IMR-90 (cell line): Measurements from ENCODE around the gene SLC28A2. TPM values are rescaled to one million over a fixed set of nuclear protein-coding genes. Genes with fewer than 3 reads are reported as not detected.

Experiments
- ATAC-seq: fragments of 200-7000 bp; cut with Tn5 transposase; 2 replicates; pipeline ENCODE4 v1.9.1; 2020; ENCODE audit warnings: low read depth, mild to moderate bottlenecking, moderate library complexity
- BruUV-seq: library from RNA; stranded (reverse); fragments of 400-500 nt; replicated peaks from 2 replicates; lab custom pipeline; 2021; lab: Mats Ljungman, UMichigan
- CTCF ChIA-PET: fragments of 300-600 bp; formaldehyde crosslinking; extraction: SDS; loops from one replicate; lab custom pipeline; 2021; ENCODE audit warnings: antibody characterized with exemption; lab: Yijun Ruan, JAX
- POLR2A ChIA-PET: fragments of 300-600 bp; sonication (Branson Sonifier 250); formaldehyde crosslinking; loops from one replicate; lab custom pipeline; 2022; ENCODE audit warnings: antibody characterized with exemption; ENCODE audit not compliant: unreplicated experiment; lab: Charles Lee
- DNase-seq: peaks from one replicate; pipeline ENCODE4 v3.0.0; 2013
- H2AFZ ChIP-seq: replicated peaks from 2 replicates; pipeline ENCODE3; 2013; ENCODE audit warnings: low read length, mild to moderate bottlenecking; ENCODE audit not compliant: poor library complexity
- H2AK5ac ChIP-seq: 2 replicates; pipeline ENCODE4 v1.6.1; 2013; ENCODE audit warnings: low read depth, low read length, inconsistent platforms
- H2AK9ac ChIP-seq: replicated peaks from 2 replicates; pipeline ENCODE3; 2013; ENCODE audit warnings: mild to moderate bottlenecking, low read depth, low read length, moderate library complexity; ENCODE audit not compliant: poor library complexity
- H2BK120ac ChIP-seq: 2 replicates; pipeline ENCODE4 v1.6.1; 2013; ENCODE audit warnings: low read depth, low read length, inconsistent platforms
- H2BK15ac ChIP-seq: 3 replicates; pipeline ENCODE4 v1.6.1; 2013; ENCODE audit warnings: low read depth, low read length, inconsistent platforms
- H2BK20ac ChIP-seq: 2 replicates; pipeline ENCODE4 v1.6.1; 2013; ENCODE audit warnings: low read depth, mild to moderate bottlenecking, inconsistent platforms, low read length, moderate library complexity
- H2BK5ac ChIP-seq: 2 replicates; pipeline ENCODE4 v1.6.1; 2013; ENCODE audit warnings: mild to moderate bottlenecking, low read depth, low read length, inconsistent platforms; ENCODE audit not compliant: poor library complexity, severe bottlenecking
- H3K14ac ChIP-seq: replicated peaks from 2 replicates; pipeline ENCODE4 v1.6.1; 2013; ENCODE audit warnings: low read depth, low read length, inconsistent platforms
- H3K18ac ChIP-seq: 2 replicates; pipeline ENCODE4 v1.6.1; 2013; ENCODE audit warnings: low read depth, low read length, control low read depth
- H3K23ac ChIP-seq: 2 replicates; pipeline ENCODE4 v1.6.1; 2013; ENCODE audit warnings: low read depth, low read length, inconsistent platforms
- H3K27ac ChIP-seq: 2 replicates; pipeline ENCODE4 v1.5.1; 2013; ENCODE audit warnings: mild to moderate bottlenecking, control low read depth, low read length; ENCODE audit not compliant: insufficient read depth
- H3K27me3 ChIP-seq: 2 replicates; pipeline ENCODE4 v1.6.1; 2013; ENCODE audit warnings: low read length; ENCODE audit not compliant: control insufficient read depth, insufficient read depth
- H3K36me3 ChIP-seq: 2 replicates; pipeline ENCODE4 v1.6.1; 2013; ENCODE audit warnings: low read length, mixed read lengths; ENCODE audit not compliant: control insufficient read depth, insufficient read depth
- H3K4ac ChIP-seq: 2 replicates; pipeline ENCODE4 v1.6.1; 2013; ENCODE audit warnings: low read depth, low read length, inconsistent platforms
- H3K4me1 ChIP-seq: 2 replicates; pipeline ENCODE4 v1.6.1; 2013; ENCODE audit warnings: low read length, mixed read lengths; ENCODE audit not compliant: control insufficient read depth, insufficient read depth
- H3K4me2 ChIP-seq: 2 replicates; pipeline ENCODE4 v1.6.1; 2013; ENCODE audit warnings: low read depth, mild to moderate bottlenecking, control low read depth, low read length, moderate library complexity
- H3K4me3 ChIP-seq: 2 replicates; pipeline ENCODE4 v1.5.1; 2013; ENCODE audit warnings: low read depth, mild to moderate bottlenecking, control low read depth, low read length, moderate library complexity; ENCODE audit not compliant: insufficient read depth
- H3K56ac ChIP-seq: 2 replicates; pipeline ENCODE4 v1.6.1; 2013; ENCODE audit warnings: low read length, inconsistent platforms; ENCODE audit not compliant: insufficient read depth; ENCODE audit errors: extremely low read depth
- H3K79me1 ChIP-seq, 2 experiments: 2 replicates each; pipeline ENCODE4 v1.6.1; 2013; ENCODE audit warnings: low read length in 2 of 2, inconsistent platforms in 1 of 2, low read depth in 1 of 2
- H3K9ac ChIP-seq: 2 replicates; pipeline ENCODE4 v1.6.1; 2013; ENCODE audit warnings: low read depth, low read length, control low read depth
- H3K9me1 ChIP-seq: 2 replicates; pipeline ENCODE4 v1.6.1; 2013; ENCODE audit warnings: low read length, inconsistent platforms; ENCODE audit not compliant: insufficient read depth
- H3K9me3 ChIP-seq: 2 replicates; pipeline ENCODE4 v1.6.1; 2013; ENCODE audit warnings: low read length; ENCODE audit not compliant: control insufficient read depth, insufficient read depth
- H4K20me1 ChIP-seq: 2 replicates; pipeline ENCODE4 v1.6.1; 2013; ENCODE audit warnings: low read length, inconsistent platforms; ENCODE audit not compliant: insufficient read depth
- H4K5ac ChIP-seq: 2 replicates; pipeline ENCODE4 v1.6.1; 2013; ENCODE audit warnings: mild to moderate bottlenecking, low read depth, low read length, control low read depth
- H4K8ac ChIP-seq, 2 experiments: 2 replicates each; pipeline ENCODE4 v1.6.1; 2013; ENCODE audit warnings: low read depth in 2 of 2, low read length in 2 of 2, control low read depth in 1 of 2, inconsistent platforms in 1 of 2
- H4K91ac ChIP-seq: 2 replicates; pipeline ENCODE4 v1.6.1; 2013; ENCODE audit warnings: low read depth, low read length, inconsistent platforms; ENCODE audit not compliant: insufficient read depth
- CEBPB ChIP-seq: IDR thresholded peaks from 2 replicates; pipeline ENCODE4 v1.6.1; 2012; ENCODE audit warnings: low read depth, low read length, improper control_type of control experiment
- CHD1 ChIP-seq: IDR thresholded peaks from 2 replicates; pipeline ENCODE4 v1.6.1; 2012; ENCODE audit warnings: low read depth, low read length, improper control_type of control experiment
- MAFK ChIP-seq: IDR thresholded peaks from 2 replicates; pipeline ENCODE4 v1.6.1; 2012; ENCODE audit warnings: low read depth, low read length, improper control_type of control experiment
- MAZ ChIP-seq: IDR thresholded peaks from 2 replicates; pipeline ENCODE4 v1.6.1; 2012; ENCODE audit warnings: low read depth, mild to moderate bottlenecking, low read length, improper control_type of control experiment, moderate library complexity, borderline replicate concordance
- NFE2L2 ChIP-seq: fragments of 150-350 bp; IDR thresholded peaks from 2 replicates; pipeline ENCODE4 v1.6.1; 2016; ENCODE audit warnings: low read depth, mild to moderate bottlenecking, low read length
- RAD21 ChIP-seq: IDR thresholded peaks from 2 replicates; pipeline ENCODE4 v1.6.1; 2012; ENCODE audit warnings: low read length, improper control_type of control experiment
- RCOR1 ChIP-seq: IDR thresholded peaks from 2 replicates; pipeline ENCODE4 v1.6.1; 2012; ENCODE audit warnings: mild to moderate bottlenecking, low read length, improper control_type of control experiment; ENCODE audit not compliant: insufficient replicate concordance
- RFX5 ChIP-seq: IDR thresholded peaks from 2 replicates; pipeline ENCODE4 v1.8.0; 2012; ENCODE audit warnings: low read depth, mild to moderate bottlenecking, low read length, moderate library complexity
- WGBS, 2 experiments: methylation state at CpG; one replicate each; pipeline versions ENCODE4 v1.1.5 to v1.1.7; 2013; ENCODE audit warnings: missing lambda C conversion rate in 2 of 2; ENCODE audit not compliant: insufficient read length in 1 of 2; ENCODE audit errors: extremely low coverage in 2 of 2; 5-methylcytosine and 5-hydroxymethylcytosine counted together
- dilution Hi-C: fragments of 300-500 bp; cut with HindIII; formaldehyde crosslinking; loops from one replicate; pipeline ENCODE4 v1.14.3; 2018; ENCODE audit warnings: low sequenced_read_pairs; ENCODE audit not compliant: unreplicated experiment
- in situ Hi-C: fragments of 300-500 bp; cut with MboI; formaldehyde crosslinking; loops from 3 replicates; pipeline ENCODE4 v1.14.3; 2019; ENCODE audit warnings: low sequenced_read_pairs, inconsistent platforms, mixed read lengths
- intact Hi-C: fragments of 100-400 bp; cut with micrococcal nuclease; formaldehyde crosslinking; loops from 2 replicates; pipeline ENCODE4 v1.10.0; 2022
- polyA plus RNA-seq, 3 experiments: library from polyadenylated mRNA; depleted of rRNA; stranded (reverse); fragments of >200 nt; gene quantifications; 2 replicates each; pipeline ENCODE4 v1.2.3, GENCODE V29; 2012; ENCODE audit warnings: low replicate concordance in 1 of 3
- total RNA-seq: library from RNA; depleted of rRNA; stranded (reverse); fragments of >200 nt; gene quantifications from 2 replicates; pipeline ENCODE4 v1.2.3, GENCODE V29; 2012
- TF ChIP-seq, protein P1 (sequence below): conservative IDR thresholded peaks from 2 replicates; pipeline ENCODE4 v1.5.1; 2012; ENCODE audit warnings: mild to moderate bottlenecking, low read depth, low read length, improper control_type of control experiment
- TF ChIP-seq, protein P2 (sequence below): fragments of 150-350 bp; IDR thresholded peaks from 2 replicates; pipeline ENCODE4 v1.6.1; 2016; ENCODE audit warnings: low read depth, mild to moderate bottlenecking, low read length, moderate library complexity, borderline replicate concordance

Gene SLC28A2
- total and polyA plus RNA-seq, 2 of the 4 experiments (the other 2 are of a cell fraction) = not detected

DNA sequence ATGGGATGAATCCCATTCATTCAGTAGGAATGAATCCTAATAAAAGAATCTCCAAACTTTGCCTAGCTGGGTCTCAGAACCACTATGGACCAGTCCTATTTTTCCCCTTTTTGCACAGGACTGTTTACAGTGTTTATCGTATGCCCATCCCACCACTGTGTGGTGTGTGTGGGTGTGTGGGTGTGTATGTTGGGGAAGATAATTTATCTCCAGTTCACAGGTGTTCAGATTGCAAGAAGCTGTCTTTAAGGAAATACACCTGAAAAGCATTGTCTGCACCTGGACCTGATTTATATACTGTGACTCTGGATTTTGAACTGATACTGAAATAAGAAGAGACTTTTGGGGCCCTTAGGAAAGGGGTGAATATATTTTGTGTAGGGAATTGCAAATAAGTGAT, 39.5 kb upstream of the SLC28A2 start:
- H3K9me3 ChIP-seq = no peaks in the 10 kb centered on the region
- in situ Hi-C loops (no loop called here), dilution Hi-C loops (no loop called here), intact Hi-C loops (no loop called here)
- no peak for ATAC-seq
- no peak overlapping the region for H2BK120ac ChIP-seq
- no peaks in the 10 kb centered on the region for H3K79me1 ChIP-seq
- BruUV-seq = no TSS peak
- no peak overlapping the region for H2AK9ac ChIP-seq
- H3K56ac ChIP-seq = no peak overlapping the region
- H3K4ac ChIP-seq = no peak overlapping the region
- DNase-seq = no peak
- H3K9me1 ChIP-seq = no peaks in the 10 kb centered on the region
- H3K18ac ChIP-seq = no peak overlapping the region
- no peak overlapping the region for H2BK5ac ChIP-seq
- H3K4me1 ChIP-seq = no peaks in the 10 kb centered on the region
- no peak for TF ChIP-seq MAFK
- TF ChIP-seq RAD21 = no peak
- TF ChIP-seq CHD1 = no peak
- TF ChIP-seq, protein P1, sequence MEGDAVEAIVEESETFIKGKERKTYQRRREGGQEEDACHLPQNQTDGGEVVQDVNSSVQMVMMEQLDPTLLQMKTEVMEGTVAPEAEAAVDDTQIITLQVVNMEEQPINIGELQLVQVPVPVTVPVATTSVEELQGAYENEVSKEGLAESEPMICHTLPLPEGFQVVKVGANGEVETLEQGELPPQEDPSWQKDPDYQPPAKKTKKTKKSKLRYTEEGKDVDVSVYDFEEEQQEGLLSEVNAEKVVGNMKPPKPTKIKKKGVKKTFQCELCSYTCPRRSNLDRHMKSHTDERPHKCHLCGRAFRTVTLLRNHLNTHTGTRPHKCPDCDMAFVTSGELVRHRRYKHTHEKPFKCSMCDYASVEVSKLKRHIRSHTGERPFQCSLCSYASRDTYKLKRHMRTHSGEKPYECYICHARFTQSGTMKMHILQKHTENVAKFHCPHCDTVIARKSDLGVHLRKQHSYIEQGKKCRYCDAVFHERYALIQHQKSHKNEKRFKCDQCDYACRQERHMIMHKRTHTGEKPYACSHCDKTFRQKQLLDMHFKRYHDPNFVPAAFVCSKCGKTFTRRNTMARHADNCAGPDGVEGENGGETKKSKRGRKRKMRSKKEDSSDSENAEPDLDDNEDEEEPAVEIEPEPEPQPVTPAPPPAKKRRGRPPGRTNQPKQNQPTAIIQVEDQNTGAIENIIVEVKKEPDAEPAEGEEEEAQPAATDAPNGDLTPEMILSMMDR = no peak
- no peak for TF ChIP-seq NFE2L2
- TF ChIP-seq RFX5 = no peak
- no peak for TF ChIP-seq RCOR1
- TF ChIP-seq, protein P2, sequence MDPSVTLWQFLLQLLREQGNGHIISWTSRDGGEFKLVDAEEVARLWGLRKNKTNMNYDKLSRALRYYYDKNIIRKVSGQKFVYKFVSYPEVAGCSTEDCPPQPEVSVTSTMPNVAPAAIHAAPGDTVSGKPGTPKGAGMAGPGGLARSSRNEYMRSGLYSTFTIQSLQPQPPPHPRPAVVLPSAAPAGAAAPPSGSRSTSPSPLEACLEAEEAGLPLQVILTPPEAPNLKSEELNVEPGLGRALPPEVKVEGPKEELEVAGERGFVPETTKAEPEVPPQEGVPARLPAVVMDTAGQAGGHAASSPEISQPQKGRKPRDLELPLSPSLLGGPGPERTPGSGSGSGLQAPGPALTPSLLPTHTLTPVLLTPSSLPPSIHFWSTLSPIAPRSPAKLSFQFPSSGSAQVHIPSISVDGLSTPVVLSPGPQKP = no peak
- no peak for TF ChIP-seq CEBPB
- TF ChIP-seq MAZ = no peak
- H2AK5ac ChIP-seq = no peak overlapping the region
- no peak overlapping the region for H3K27ac ChIP-seq
- H3K23ac ChIP-seq = no peak overlapping the region
- no peak overlapping the region for H3K4me3 ChIP-seq
- no peak overlapping the region for H4K91ac ChIP-seq
- H4K8ac ChIP-seq = no peak overlapping the region
- POLR2A ChIA-PET = no interaction called here
- no peak overlapping the region for H4K5ac ChIP-seq
- no peaks in the 10 kb centered on the region for H3K36me3 ChIP-seq
- no peaks in the 10 kb centered on the region; the same call in 1 of the 2 replicates for H3K27me3 ChIP-seq
- H4K20me1 ChIP-seq = no peaks in the 10 kb centered on the region
- no peak overlapping the region for H3K14ac ChIP-seq
- no CpG with 5 or more reads among the region's 1 CpG for WGBS, 2 experiments
- H2BK20ac ChIP-seq = no peak overlapping the region
- no peak overlapping the region for H3K9ac ChIP-seq
- no peak overlapping the region for H2AFZ ChIP-seq
- H2BK15ac ChIP-seq = no peak overlapping the region
- no peak overlapping the region for H3K4me2 ChIP-seq
- CTCF ChIA-PET = interaction anchor here (0.6 to 1.0 kb wide), 2 partner anchors 14 to 184 kb away, joined by 3 to 4 read pairs; no protein-coding TSS in a partner anchor
